Keratinocyte (primary cell): ENCODE measurements around the gene C19orf25. TPM values are rescaled to one million over a fixed set of nuclear protein-coding genes. Genes with fewer than 3 reads are reported as not detected.

Source experiments
- DNase-seq: peaks from one replicate; pipeline ENCODE4 v3.0.0-alpha.2; 2011; ENCODE audit warnings: low read depth, missing footprints, low spot score
- FAIRE-seq: peaks from 2 replicates; lab custom pipeline; 2011; peaks lifted over from hg19 to GRCh38; lab: Jason Lieb, UNC
- H2AFZ ChIP-seq: 2 replicates; pipeline ENCODE4 v1.6.0; 2012; ENCODE audit warnings: low read length, control low read depth, inconsistent platforms; ENCODE audit not compliant: control insufficient read depth
- H3K27ac ChIP-seq: 2 replicates; pipeline ENCODE4 v1.5.1; 2011; ENCODE audit warnings: low read length; ENCODE audit not compliant: control insufficient read depth, insufficient read depth
- H3K27me3 ChIP-seq: 3 replicates; pipeline ENCODE4 v1.6.0; 2011; ENCODE audit warnings: low read length; ENCODE audit not compliant: control insufficient read depth, insufficient read depth; ENCODE audit errors: extremely low read depth
- H3K36me3 ChIP-seq, 2 experiments: 2 replicates in 1 of 2; 3 replicates in 1 of 2; pipeline ENCODE4 v1.5.1; 2011; ENCODE audit warnings: low read length in 2 of 2, mild to moderate bottlenecking in 1 of 2; ENCODE audit not compliant: control insufficient read depth in 2 of 2, insufficient read depth in 2 of 2; ENCODE audit errors: extremely low read depth in 1 of 2
- H3K4me1 ChIP-seq: 3 replicates; pipeline ENCODE4 v1.5.1; 2011; ENCODE audit warnings: low read length; ENCODE audit not compliant: control insufficient read depth, insufficient read depth; ENCODE audit errors: extremely low read depth
- H3K4me2 ChIP-seq: 3 replicates; pipeline ENCODE4 v1.6.0; 2011; ENCODE audit warnings: low read depth, low read length; ENCODE audit not compliant: control insufficient read depth, insufficient read depth; ENCODE audit errors: extremely low read depth
- H3K4me3 ChIP-seq, 3 experiments: fragments of 200-600 bp in 1 of 3; sonication (generic) in 1 of 3; 2 replicates in 2 of 3; 3 replicates in 1 of 3; pipeline ENCODE4 v1.5.1; 2011 to 2016; ENCODE audit warnings: low read length in 3 of 3, mild to moderate bottlenecking in 3 of 3, control low read depth in 2 of 3, inconsistent platforms in 1 of 3, low read depth in 1 of 3, mixed read lengths in 1 of 3, mixed run types in 1 of 3, moderate library complexity in 1 of 3; ENCODE audit not compliant: control insufficient read depth in 2 of 3, insufficient read depth in 2 of 3; ENCODE audit errors: extremely low read depth in 1 of 3
- H3K79me2 ChIP-seq: 2 replicates; pipeline ENCODE4 v1.6.0; 2012; ENCODE audit warnings: low read length; ENCODE audit not compliant: control insufficient read depth, insufficient read depth
- H3K9ac ChIP-seq: 3 replicates; pipeline ENCODE4 v1.6.0; 2011; ENCODE audit warnings: low read length; ENCODE audit not compliant: control insufficient read depth, insufficient read depth; ENCODE audit errors: extremely low read depth
- H3K9me1 ChIP-seq: 3 replicates; pipeline ENCODE4 v1.6.0; 2011; ENCODE audit warnings: low read length; ENCODE audit not compliant: control insufficient read depth, insufficient read depth; ENCODE audit errors: extremely low read depth
- H3K9me3 ChIP-seq: 2 replicates; pipeline ENCODE4 v1.5.1; 2012; ENCODE audit warnings: low read depth, low read length; ENCODE audit not compliant: control insufficient read depth
- H4K20me1 ChIP-seq: 3 replicates; pipeline ENCODE4 v1.6.0; 2011; ENCODE audit warnings: low read length; ENCODE audit not compliant: control insufficient read depth, insufficient read depth; ENCODE audit errors: extremely low read depth
- EZH2 ChIP-seq: IDR thresholded peaks from one replicate; pipeline ENCODE4 v1.6.1; 2012; ENCODE audit warnings: inconsistent platforms, mild to moderate bottlenecking, low read length, moderate library complexity
- dilution Hi-C: fragments of 300-500 bp; cut with MboI; formaldehyde crosslinking; loops from one replicate; pipeline ENCODE4 v1.7.0; 2020; ENCODE audit warnings: low sequenced_read_pairs; ENCODE audit not compliant: extremely low pct_ligation_motif_present
- polyA plus RNA-seq, 5 experiments: library from polyadenylated mRNA; depleted of rRNA in 3 of 5; stranded (reverse) in 3 of 5; stranded (forward) in 1 of 5; unstranded in 1 of 5; fragments of >200 nt; gene quantifications; 1 replicate in 1 of 5; 2 replicates in 3 of 5; 3 replicates in 1 of 5; pipeline versions ENCODE4 v1.2.1 to v1.2.3, GENCODE V29; 2011 to 2012; ENCODE audit warnings: missing spikeins in 2 of 5, low read depth in 1 of 5, low replicate concordance in 1 of 5
- TF ChIP-seq, protein P1 (sequence below), 3 experiments: IDR thresholded peaks in 1 of 3; conservative IDR thresholded peaks in 1 of 3; optimal IDR thresholded peaks in 1 of 3; 2 replicates in 2 of 3; 3 replicates in 1 of 3; pipeline versions ENCODE3 to v1.5.1; 2011; ENCODE audit warnings: low read length in 3 of 3, mild to moderate bottlenecking in 3 of 3, moderate library complexity in 2 of 3, control low read depth in 1 of 3, inconsistent platforms in 1 of 3; ENCODE audit not compliant: insufficient read depth in 2 of 3; ENCODE audit errors: extremely low read depth in 1 of 3

Gene C19orf25
- polyA plus RNA-seq, 1 donor (not counting 4 experiments of a cell fraction or from before 2014, with no cell fraction given), result 11.2 TPM

- no peak overlapping the region for H3K4me3 ChIP-seq
- H3K36me3 ChIP-seq, result no peaks in the 10 kb centered on the region
- peaks cover 12% of the 10 kb centered on the region for H3K4me1 ChIP-seq
- DNase-seq (no peak), FAIRE-seq (no peak)
- no peaks in the 10 kb centered on the region for H3K79me2 ChIP-seq
- TF ChIP-seq, protein P1, sequence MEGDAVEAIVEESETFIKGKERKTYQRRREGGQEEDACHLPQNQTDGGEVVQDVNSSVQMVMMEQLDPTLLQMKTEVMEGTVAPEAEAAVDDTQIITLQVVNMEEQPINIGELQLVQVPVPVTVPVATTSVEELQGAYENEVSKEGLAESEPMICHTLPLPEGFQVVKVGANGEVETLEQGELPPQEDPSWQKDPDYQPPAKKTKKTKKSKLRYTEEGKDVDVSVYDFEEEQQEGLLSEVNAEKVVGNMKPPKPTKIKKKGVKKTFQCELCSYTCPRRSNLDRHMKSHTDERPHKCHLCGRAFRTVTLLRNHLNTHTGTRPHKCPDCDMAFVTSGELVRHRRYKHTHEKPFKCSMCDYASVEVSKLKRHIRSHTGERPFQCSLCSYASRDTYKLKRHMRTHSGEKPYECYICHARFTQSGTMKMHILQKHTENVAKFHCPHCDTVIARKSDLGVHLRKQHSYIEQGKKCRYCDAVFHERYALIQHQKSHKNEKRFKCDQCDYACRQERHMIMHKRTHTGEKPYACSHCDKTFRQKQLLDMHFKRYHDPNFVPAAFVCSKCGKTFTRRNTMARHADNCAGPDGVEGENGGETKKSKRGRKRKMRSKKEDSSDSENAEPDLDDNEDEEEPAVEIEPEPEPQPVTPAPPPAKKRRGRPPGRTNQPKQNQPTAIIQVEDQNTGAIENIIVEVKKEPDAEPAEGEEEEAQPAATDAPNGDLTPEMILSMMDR (optimal IDR thresholded peaks at IDR 0.05 in 1 of 3, IDR thresholded peaks at IDR 0.05 in 1 of 3, conservative IDR thresholded peaks at IDR 0.05 in 1 of 3; ENCODE audit: extremely low read depth in 1 of 3, insufficient read depth in 2 of 3, low read length in 3 of 3), result no peak
- TF ChIP-seq EZH2, result no peak
- no peaks in the 10 kb centered on the region for H3K27me3 ChIP-seq
- no peak overlapping the region for H3K4me2 ChIP-seq
- no peaks in the 10 kb centered on the region for H3K9me3 ChIP-seq
- H3K9me1 ChIP-seq, result no peaks in the 10 kb centered on the region
- H2AFZ ChIP-seq, result no peak overlapping the region
- no peak overlapping the region for H3K27ac ChIP-seq
- H4K20me1 ChIP-seq, result no peaks in the 10 kb centered on the region
- H3K9ac ChIP-seq, result no peak overlapping the region
- dilution Hi-C loops, result no loop called here
These were observed 8.7 kb upstream of the C19orf25 start for GRCh38 chr19:1487576-1488281.

- no peak for DNase-seq
- no peak for TF ChIP-seq EZH2
- TF ChIP-seq, protein P1 (optimal IDR thresholded peaks at IDR 0.05 in 1 of 3, IDR thresholded peaks at IDR 0.05 in 1 of 3, conservative IDR thresholded peaks at IDR 0.05 in 1 of 3; ENCODE audit: extremely low read depth in 1 of 3, insufficient read depth in 2 of 3, low read length in 3 of 3), result no peak
- Histone ChIP-seq H3K36me3 (no peaks in the 10 kb centered on the region), H3K27me3 (no peaks in the 10 kb centered on the region), H3K9me3 (no peaks in the 10 kb centered on the region), H3K4me3 (no peak overlapping the region), H2AFZ (no peak overlapping the region), H4K20me1 (no peaks in the 10 kb centered on the region), H3K4me2 (no peak overlapping the region), H3K27ac (no peak overlapping the region), H3K9ac (no peak overlapping the region), H3K4me1 (peaks cover 7% of the 10 kb centered on the region), H3K9me1 (no peaks in the 10 kb centered on the region), H3K79me2 (no peaks in the 10 kb centered on the region)
- dilution Hi-C loops, result no loop called here
- FAIRE-seq, result no peak
These were observed 7.9 kb upstream of the C19orf25 start for GRCh38 chr19:1486720-1487575.
